ENCODE measurements around the gene RMI1. TPM values are rescaled to one million over a fixed set of nuclear protein-coding genes. Genes with fewer than 3 reads are reported as not detected.

Gene RMI1
- total RNA-seq, 4 donors from 2014 or later: 1.0 to 16.5 (median 6.7) TPM

GRCh38 chr9:83976372-83976771 lies 4.2 kb upstream of the RMI1 start:
- no peak overlapping the region for H3K4me3 ChIP-seq
- no peak for TF ChIP-seq CTCF (IDR thresholded peaks at IDR 0.05)
- no peak for TF ChIP-seq POLR2A (IDR thresholded peaks at IDR 0.05)
- H3K9me3 ChIP-seq: no peaks in the 10 kb centered on the region
- no peak for DNase-seq
- intact Hi-C loops (cut with DNase I; ENCODE audit: low total_unique reads): no loop called here
- no peaks in the 10 kb centered on the region for H3K36me3 ChIP-seq
- H3K27me3 ChIP-seq: no peaks in the 10 kb centered on the region
- peaks cover 9 to 17% of the 10 kb centered on the region in 2 donors for H3K4me1 ChIP-seq
- H3K27ac ChIP-seq: no peak overlapping the region

- H3K27ac ChIP-seq: peak overlapping the region in 1 of 2 donors; percentile 17
- H3K27me3 ChIP-seq: no peaks in the 10 kb centered on the region
- no peaks in the 10 kb centered on the region for H3K9me3 ChIP-seq
- intact Hi-C loops (cut with DNase I; ENCODE audit: low total_unique reads): no loop called here
- H3K36me3 ChIP-seq: no peaks in the 10 kb centered on the region
- H3K4me3 ChIP-seq: peak overlapping the region in 1 of 2 donors; percentile 0
- no peak for DNase-seq
- peaks cover 16 to 17% of the 10 kb centered on the region in 2 donors for H3K4me1 ChIP-seq
- no peak for TF ChIP-seq CTCF (IDR thresholded peaks at IDR 0.05)
- no peak for TF ChIP-seq POLR2A (IDR thresholded peaks at IDR 0.05)
Measured at GRCh38 chr9:83977196-83977595, 3.4 kb upstream of the RMI1 start.

GRCh38 chr9:83978992-83979811 lies 1.4 kb upstream of the RMI1 start:
- no peaks in the 10 kb centered on the region for H3K36me3 ChIP-seq
- intact Hi-C loops (cut with DNase I; ENCODE audit: low total_unique reads): no loop called here
- peak overlapping the region; percentile 98 to 100 for H3K27ac ChIP-seq
- no peak for TF ChIP-seq CTCF (IDR thresholded peaks at IDR 0.05)
- peak in 1 of 2 donors; percentile 27 for TF ChIP-seq POLR2A (IDR thresholded peaks at IDR 0.05)
- peak overlapping the region; percentile 81 to 93 for H3K4me3 ChIP-seq
- DNase-seq: peak; percentile 78 to 82
- H3K4me1 ChIP-seq: peaks cover 17% of the 10 kb centered on the region in 2 donors
- H3K27me3 ChIP-seq: no peaks in the 10 kb centered on the region
- no peaks in the 10 kb centered on the region for H3K9me3 ChIP-seq

- Histone ChIP-seq H3K36me3 (no peaks in the 10 kb centered on the region), H3K27me3 (no peaks in the 10 kb centered on the region), H3K4me1 (peaks cover 14 to 17% of the 10 kb centered on the region in 2 donors), H3K9me3 (no peaks in the 10 kb centered on the region), H3K27ac (peak within 1 kb of the TSS; percentile 98 to 100), H3K4me3 (peak within 1 kb of the TSS; percentile 81 to 93)
- DNase-seq: peak; percentile 99
- intact Hi-C loops (cut with DNase I; ENCODE audit: low total_unique reads): loop anchor here (10.0 kb wide), 1 partner anchor 45 kb away; no protein-coding TSS in a partner anchor
- TF ChIP-seq CTCF (IDR thresholded peaks at IDR 0.05) (peak in 1 of 4 experiments; percentile 7), POLR2A (IDR thresholded peaks at IDR 0.05) (peak in 1 of 2 donors; percentile 8)
Measured at GRCh38 chr9:83979812-83980394, 702 bp upstream of the RMI1 start, which contains the start of gene HNRNPK. TSS of gene HNRNPK (minus strand) at chr9:83980215. CDS start at chr9:83978252, 1,963 bp downstream.

All from uterus (tissue), 4 donors.